DOHH2 (cell line): ENCODE results near the gene CEACAM19.

ENCODE experiments used
- H3F3A ChIP-seq: fragments of 200-600 bp; sonication (generic), shearing (Covaris generic); 2 replicates; pipeline ENCODE4 v1.6.0; 2016; ENCODE audit warnings: antibody characterized with exemption, mild to moderate bottlenecking; ENCODE audit not compliant: control insufficient read depth, insufficient read depth
- H3K27ac ChIP-seq: fragments of 200-600 bp; sonication (generic); 2 replicates; pipeline ENCODE4 v1.5.1; 2014; ENCODE audit warnings: low read depth, mild to moderate bottlenecking, low read length, moderate library complexity
- H3K27me3 ChIP-seq: fragments of 200-600 bp; sonication (generic); 2 replicates; pipeline ENCODE4 v1.6.1; 2014; ENCODE audit warnings: mild to moderate bottlenecking, low read length, mixed read lengths; ENCODE audit not compliant: control insufficient read depth
- H3K36me3 ChIP-seq: fragments of 200-600 bp; sonication (generic); 2 replicates; pipeline ENCODE4 v1.6.1; 2014; ENCODE audit warnings: mild to moderate bottlenecking, low read length, moderate library complexity, mixed read lengths; ENCODE audit not compliant: control insufficient read depth
- H3K4me1 ChIP-seq: fragments of 200-600 bp; sonication (generic); 2 replicates; pipeline ENCODE4 v1.6.1; 2014; ENCODE audit warnings: mild to moderate bottlenecking, low read length, mixed read lengths; ENCODE audit not compliant: control insufficient read depth
- H3K4me2 ChIP-seq: fragments of 200-600 bp; sonication (generic); 2 replicates; pipeline ENCODE4 v1.6.0; 2014; ENCODE audit warnings: mild to moderate bottlenecking, low read length, moderate library complexity
- H3K4me3 ChIP-seq: fragments of 200-600 bp; sonication (generic); 2 replicates; pipeline ENCODE4 v1.5.1; 2014; ENCODE audit warnings: mild to moderate bottlenecking, low read length, mixed read lengths
- H3K79me2 ChIP-seq: fragments of 200-600 bp; sonication (generic); 2 replicates; pipeline ENCODE4 v1.6.1; 2014; ENCODE audit warnings: mild to moderate bottlenecking, low read length, mixed read lengths; ENCODE audit not compliant: control insufficient read depth
- H3K9me2 ChIP-seq: fragments of 200-600 bp; sonication (generic); replicated peaks from 2 replicates; pipeline ENCODE4 v1.6.1; 2014; ENCODE audit warnings: mild to moderate bottlenecking, low read length, mixed read lengths; ENCODE audit not compliant: control insufficient read depth
- H3K9me3 ChIP-seq: fragments of 200-600 bp; sonication (generic); 2 replicates; pipeline ENCODE4 v1.6.1; 2014; ENCODE audit warnings: antibody characterized with exemption, low read length, mixed read lengths; ENCODE audit not compliant: control insufficient read depth, insufficient read depth
- H4K20me1 ChIP-seq: fragments of 200-600 bp; sonication (generic); 2 replicates; pipeline ENCODE4 v1.6.0; 2014; ENCODE audit warnings: low read depth, mild to moderate bottlenecking, antibody characterized with exemption, low read length, moderate library complexity; ENCODE audit not compliant: control insufficient read depth, insufficient read depth
- EZH2phosphoT487 ChIP-seq: fragments of 200-600 bp; sonication (generic); IDR thresholded peaks from 2 replicates; pipeline ENCODE4 v1.6.1; 2017; ENCODE audit warnings: borderline replicate concordance, mild to moderate bottlenecking, antibody characterized with exemption, low read length, moderate library complexity, mixed read lengths
- TF ChIP-seq, protein P1 (sequence below): fragments of 200-600 bp; sonication (generic); IDR thresholded peaks from one replicate; pipeline ENCODE4 v1.5.1; 2014; ENCODE audit warnings: antibody characterized with exemption, mild to moderate bottlenecking, low read depth, low read length; ENCODE audit not compliant: poor library complexity, severe bottlenecking

Gene CEACAM19

DNA sequence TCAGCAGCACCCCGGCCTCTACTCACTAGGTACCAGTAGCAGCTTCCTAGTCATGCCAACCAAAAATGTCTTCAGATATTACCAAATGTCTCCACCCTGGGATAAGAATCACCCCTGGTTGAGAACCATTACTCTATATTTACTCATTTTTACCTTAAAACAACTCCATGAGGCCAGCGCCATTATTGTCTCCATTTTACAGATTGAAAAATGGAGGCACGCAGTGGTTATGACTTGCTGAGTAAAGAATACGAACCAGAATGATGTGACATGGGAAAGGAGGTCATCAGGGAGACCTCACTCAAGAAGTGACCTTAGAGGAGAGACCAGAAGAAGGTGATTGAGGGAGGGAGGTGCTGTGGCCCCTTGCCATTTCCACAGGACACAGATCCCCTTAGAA lies 2.2 kb downstream of the CEACAM19 start:
- no peaks in the 10 kb centered on the region for H3K36me3 ChIP-seq
- no peaks in the 10 kb centered on the region for H3K4me1 ChIP-seq
- no peak overlapping the region for H3K4me2 ChIP-seq
- no peaks in the 10 kb centered on the region for H3K79me2 ChIP-seq
- H3K4me3 ChIP-seq, result no peak overlapping the region
- H3F3A ChIP-seq, result no peaks in the 10 kb centered on the region
- no peaks in the 10 kb centered on the region for H3K27me3 ChIP-seq
- no peak overlapping the region for H3K27ac ChIP-seq
- no peaks in the 10 kb centered on the region for H4K20me1 ChIP-seq
- H3K9me2 ChIP-seq, result no peaks in the 10 kb centered on the region
- no peaks in the 10 kb centered on the region for H3K9me3 ChIP-seq
- TF ChIP-seq EZH2phosphoT487, result no peak
- TF ChIP-seq, protein P1, sequence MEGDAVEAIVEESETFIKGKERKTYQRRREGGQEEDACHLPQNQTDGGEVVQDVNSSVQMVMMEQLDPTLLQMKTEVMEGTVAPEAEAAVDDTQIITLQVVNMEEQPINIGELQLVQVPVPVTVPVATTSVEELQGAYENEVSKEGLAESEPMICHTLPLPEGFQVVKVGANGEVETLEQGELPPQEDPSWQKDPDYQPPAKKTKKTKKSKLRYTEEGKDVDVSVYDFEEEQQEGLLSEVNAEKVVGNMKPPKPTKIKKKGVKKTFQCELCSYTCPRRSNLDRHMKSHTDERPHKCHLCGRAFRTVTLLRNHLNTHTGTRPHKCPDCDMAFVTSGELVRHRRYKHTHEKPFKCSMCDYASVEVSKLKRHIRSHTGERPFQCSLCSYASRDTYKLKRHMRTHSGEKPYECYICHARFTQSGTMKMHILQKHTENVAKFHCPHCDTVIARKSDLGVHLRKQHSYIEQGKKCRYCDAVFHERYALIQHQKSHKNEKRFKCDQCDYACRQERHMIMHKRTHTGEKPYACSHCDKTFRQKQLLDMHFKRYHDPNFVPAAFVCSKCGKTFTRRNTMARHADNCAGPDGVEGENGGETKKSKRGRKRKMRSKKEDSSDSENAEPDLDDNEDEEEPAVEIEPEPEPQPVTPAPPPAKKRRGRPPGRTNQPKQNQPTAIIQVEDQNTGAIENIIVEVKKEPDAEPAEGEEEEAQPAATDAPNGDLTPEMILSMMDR, result no peak

DNA sequence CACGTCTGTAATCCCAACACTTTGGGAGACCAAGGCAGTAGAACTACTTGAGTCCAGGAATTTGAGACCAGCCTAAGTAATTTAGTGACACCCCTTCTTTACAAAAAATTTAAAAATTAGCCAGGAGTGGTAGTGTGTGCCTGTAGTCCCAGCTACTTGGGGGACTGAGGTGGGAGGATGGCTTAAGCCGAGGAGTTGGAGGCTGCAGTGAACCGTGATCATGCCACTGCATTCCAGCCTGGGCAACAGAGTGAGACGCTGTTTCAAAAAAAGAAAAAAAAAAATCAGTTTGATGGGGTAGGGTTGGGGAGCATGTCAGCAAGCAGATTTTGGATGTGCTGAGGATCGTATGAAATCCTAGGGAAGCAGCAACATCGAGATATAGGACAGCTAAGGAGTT lies 4.2 kb downstream of the CEACAM19 start:
- H3K4me3 ChIP-seq, result no peak overlapping the region
- no peaks in the 10 kb centered on the region for H3K36me3 ChIP-seq
- H3K9me2 ChIP-seq, result no peaks in the 10 kb centered on the region
- H3K27ac ChIP-seq, result no peak overlapping the region
- no peaks in the 10 kb centered on the region for H3F3A ChIP-seq
- no peaks in the 10 kb centered on the region for H3K4me1 ChIP-seq
- no peaks in the 10 kb centered on the region for H3K9me3 ChIP-seq
- H3K4me2 ChIP-seq, result no peak overlapping the region
- no peaks in the 10 kb centered on the region for H3K79me2 ChIP-seq
- no peaks in the 10 kb centered on the region for H4K20me1 ChIP-seq
- TF ChIP-seq, protein P1, result no peak
- no peak for TF ChIP-seq EZH2phosphoT487
- no peaks in the 10 kb centered on the region for H3K27me3 ChIP-seq

DNA sequence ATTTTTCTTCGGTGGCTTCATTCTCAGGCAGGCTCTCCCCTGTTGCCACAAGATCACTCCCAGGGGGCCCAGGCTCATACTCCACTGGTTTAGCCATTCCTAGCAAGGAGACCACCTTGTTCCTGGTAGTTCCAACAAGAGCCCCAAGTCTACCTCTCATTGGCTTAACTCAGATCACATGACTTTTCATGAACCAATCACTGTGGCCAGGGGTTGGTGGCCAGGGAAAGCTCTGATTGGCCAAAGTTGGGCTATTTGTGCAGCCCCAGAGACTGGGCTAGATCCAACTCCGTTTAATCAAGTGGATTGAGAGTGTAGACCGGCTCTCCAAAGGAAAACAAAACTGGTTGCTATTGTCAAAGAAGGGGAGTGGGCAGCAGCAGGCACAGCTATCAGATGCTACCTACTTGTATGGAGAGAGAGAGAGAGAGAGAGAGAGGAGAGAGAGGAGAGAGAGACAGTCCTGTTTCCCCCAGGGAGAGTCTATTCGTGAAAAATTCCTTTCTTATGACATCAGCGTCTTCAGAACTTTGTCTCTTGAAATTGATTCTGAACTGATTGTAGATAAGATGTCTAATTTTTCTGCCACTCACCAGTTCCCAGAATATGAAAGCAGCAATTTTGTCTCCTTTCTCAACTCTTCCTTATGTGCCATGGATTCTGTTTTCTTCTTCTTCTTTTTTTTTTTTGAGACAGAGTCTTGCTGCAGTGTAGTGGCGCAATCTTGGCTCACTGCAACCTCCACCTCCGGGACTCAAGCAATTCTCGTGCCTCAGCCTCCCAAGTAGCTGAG lies 5.9 kb downstream of the CEACAM19 start:
- Histone ChIP-seq H3K4me3 (no peak overlapping the region), H3K4me1 (no peaks in the 10 kb centered on the region), H3K27ac (no peak overlapping the region), H3K9me3 (no peaks in the 10 kb centered on the region), H3K27me3 (no peaks in the 10 kb centered on the region), H3K79me2 (no peaks in the 10 kb centered on the region), H3K4me2 (no peak overlapping the region), H3K36me3 (no peaks in the 10 kb centered on the region), H3F3A (no peaks in the 10 kb centered on the region), H3K9me2 (no peaks in the 10 kb centered on the region), H4K20me1 (no peaks in the 10 kb centered on the region)
- TF ChIP-seq, protein P1, result no peak
- no peak for TF ChIP-seq EZH2phosphoT487
